ENCODE measurements around the gene TSHZ1.

- TF ChIP-seq POLR2A (IDR thresholded peaks at IDR 0.05) (no peak), CTCF (IDR thresholded peaks at IDR 0.05) (no peak)
Measured at GRCh38 chr18:75202696-75203365, 7.8 kb upstream of the TSHZ1 start.
